Measurements from ENCODE around the gene HDLBP.

Gene HDLBP

DNA sequence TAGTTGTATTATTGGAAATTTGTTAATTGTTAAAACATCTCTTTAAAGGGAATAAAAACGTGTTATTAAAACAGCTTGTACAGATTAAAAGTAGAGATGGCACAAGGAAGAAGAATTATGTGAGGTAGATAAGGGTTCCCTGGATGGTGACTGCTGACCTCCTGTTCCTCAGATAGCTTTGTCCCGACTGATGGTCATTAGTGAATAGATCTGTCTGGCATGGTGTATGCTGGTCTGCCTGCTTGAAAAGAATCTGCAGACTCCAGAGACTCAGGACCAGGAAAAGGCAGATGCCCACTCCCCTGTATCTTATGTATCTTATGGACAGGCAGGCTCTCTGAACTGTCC is 35.0 kb upstream of the HDLBP start:
- no peak for DNase-seq (ENCODE audit: low read depth in 2 of 2)
- H3K4me3 ChIP-seq (replicated peaks in 1 of 2; ENCODE audit: low read depth in 2 of 2, low read length in 2 of 2): no peak overlapping the region
- TF ChIP-seq, protein P1, sequence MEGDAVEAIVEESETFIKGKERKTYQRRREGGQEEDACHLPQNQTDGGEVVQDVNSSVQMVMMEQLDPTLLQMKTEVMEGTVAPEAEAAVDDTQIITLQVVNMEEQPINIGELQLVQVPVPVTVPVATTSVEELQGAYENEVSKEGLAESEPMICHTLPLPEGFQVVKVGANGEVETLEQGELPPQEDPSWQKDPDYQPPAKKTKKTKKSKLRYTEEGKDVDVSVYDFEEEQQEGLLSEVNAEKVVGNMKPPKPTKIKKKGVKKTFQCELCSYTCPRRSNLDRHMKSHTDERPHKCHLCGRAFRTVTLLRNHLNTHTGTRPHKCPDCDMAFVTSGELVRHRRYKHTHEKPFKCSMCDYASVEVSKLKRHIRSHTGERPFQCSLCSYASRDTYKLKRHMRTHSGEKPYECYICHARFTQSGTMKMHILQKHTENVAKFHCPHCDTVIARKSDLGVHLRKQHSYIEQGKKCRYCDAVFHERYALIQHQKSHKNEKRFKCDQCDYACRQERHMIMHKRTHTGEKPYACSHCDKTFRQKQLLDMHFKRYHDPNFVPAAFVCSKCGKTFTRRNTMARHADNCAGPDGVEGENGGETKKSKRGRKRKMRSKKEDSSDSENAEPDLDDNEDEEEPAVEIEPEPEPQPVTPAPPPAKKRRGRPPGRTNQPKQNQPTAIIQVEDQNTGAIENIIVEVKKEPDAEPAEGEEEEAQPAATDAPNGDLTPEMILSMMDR (IDR thresholded peaks at IDR 0.05; ENCODE audit: low read depth, low read length): no peak

DNA sequence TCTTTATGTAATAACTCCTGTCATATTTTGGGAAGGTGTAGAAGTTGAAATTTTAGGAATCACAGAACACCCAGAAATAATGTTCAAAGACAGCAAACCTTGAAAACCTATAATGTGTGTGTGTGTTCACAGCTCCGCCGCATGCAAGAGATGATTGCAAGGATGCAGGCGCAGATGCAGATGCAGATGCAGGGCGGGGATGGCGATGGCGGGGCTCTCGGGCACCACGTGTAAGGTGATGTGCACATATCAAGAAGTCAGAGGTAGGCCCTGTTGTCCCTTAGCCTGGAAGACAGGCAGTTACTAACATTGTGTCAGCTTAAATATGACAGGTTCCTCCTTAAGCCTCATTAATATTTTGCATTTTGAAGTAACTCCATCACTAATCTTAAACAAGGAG is 34.5 kb upstream of the HDLBP start:
- TF ChIP-seq, protein P1 (IDR thresholded peaks at IDR 0.05; ENCODE audit: low read depth, low read length): no peak

DNA sequence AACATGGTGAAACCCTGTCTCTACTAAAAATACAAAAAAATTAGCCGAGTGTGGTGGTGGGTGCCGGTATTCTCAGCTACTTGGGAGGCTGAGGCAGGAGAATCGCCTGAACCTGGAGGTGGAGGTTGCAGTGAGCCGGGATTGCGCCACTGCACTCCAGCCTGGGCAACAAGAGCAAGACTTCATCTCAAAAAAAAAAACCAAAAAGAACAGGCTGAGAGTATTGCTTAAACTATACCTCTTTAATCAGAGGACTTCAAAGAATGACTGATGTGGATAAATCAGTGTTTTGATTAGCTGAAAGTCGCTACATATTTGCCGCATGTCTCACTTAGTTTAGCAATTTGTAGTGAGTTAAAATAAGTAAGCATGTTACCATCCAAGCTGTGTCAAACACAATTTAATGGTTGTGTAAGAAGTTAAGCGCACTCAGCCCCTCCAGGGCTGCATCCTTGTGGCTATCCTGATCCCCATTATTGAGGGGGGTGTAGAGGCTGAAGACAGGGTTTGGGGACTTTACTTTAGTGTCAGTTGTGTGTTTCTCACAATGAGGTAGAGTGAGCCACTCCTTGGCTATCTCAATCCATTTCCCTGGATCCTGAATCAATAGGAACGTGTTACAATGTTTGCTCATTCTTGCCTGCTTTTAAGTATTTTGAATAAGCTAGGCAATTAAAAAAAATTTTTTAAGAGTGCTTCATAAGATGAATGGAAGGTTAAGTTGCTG is 29.6 kb upstream of the HDLBP start:
- no peak overlapping the region for H3K4me3 ChIP-seq (replicated peaks in 1 of 2; ENCODE audit: low read depth in 2 of 2, low read length in 2 of 2)
- TF ChIP-seq, protein P1 (IDR thresholded peaks at IDR 0.05; ENCODE audit: low read depth, low read length): no peak
- peak in 1 of 2 donors; percentile 38 for DNase-seq (ENCODE audit: low read depth in 2 of 2)

More for the DNA sequence above, 34.5 kb upstream of the HDLBP start:
- no peak for DNase-seq (ENCODE audit: low read depth in 2 of 2)
- no peak overlapping the region for H3K4me3 ChIP-seq (replicated peaks in 1 of 2; ENCODE audit: low read depth in 2 of 2, low read length in 2 of 2)

DNA sequence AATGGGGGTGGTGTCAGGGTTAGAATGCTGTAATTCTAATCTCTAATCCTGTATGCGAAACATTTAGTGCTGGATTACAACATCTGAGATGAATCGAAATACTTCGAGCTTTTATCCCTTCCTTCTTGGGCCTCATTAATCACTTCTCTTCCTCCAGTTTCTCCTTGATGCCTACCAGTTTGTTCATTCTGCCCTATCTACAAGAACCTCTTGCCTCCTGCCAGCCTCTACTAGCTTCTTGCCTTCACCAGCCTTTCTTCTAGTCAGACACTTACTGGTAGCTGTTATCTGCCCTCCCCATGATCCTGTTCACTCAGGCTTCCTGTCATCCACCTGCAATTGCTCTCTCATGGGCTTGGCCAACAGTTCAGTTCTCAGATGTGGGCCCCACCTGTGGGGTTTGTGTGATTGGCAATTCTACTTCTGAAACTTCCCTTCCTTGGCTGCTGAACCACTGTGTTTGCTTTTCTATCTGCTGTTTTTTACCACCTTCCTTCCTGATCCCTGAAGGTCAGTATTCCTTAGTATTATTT is 25.2 kb upstream of the HDLBP start:
- TF ChIP-seq, protein P1 (IDR thresholded peaks at IDR 0.05; ENCODE audit: low read depth, low read length): no peak
- no peak overlapping the region for H3K4me3 ChIP-seq (replicated peaks in 1 of 2; ENCODE audit: low read depth in 2 of 2, low read length in 2 of 2)
- no peak for DNase-seq (ENCODE audit: low read depth in 2 of 2)

DNA sequence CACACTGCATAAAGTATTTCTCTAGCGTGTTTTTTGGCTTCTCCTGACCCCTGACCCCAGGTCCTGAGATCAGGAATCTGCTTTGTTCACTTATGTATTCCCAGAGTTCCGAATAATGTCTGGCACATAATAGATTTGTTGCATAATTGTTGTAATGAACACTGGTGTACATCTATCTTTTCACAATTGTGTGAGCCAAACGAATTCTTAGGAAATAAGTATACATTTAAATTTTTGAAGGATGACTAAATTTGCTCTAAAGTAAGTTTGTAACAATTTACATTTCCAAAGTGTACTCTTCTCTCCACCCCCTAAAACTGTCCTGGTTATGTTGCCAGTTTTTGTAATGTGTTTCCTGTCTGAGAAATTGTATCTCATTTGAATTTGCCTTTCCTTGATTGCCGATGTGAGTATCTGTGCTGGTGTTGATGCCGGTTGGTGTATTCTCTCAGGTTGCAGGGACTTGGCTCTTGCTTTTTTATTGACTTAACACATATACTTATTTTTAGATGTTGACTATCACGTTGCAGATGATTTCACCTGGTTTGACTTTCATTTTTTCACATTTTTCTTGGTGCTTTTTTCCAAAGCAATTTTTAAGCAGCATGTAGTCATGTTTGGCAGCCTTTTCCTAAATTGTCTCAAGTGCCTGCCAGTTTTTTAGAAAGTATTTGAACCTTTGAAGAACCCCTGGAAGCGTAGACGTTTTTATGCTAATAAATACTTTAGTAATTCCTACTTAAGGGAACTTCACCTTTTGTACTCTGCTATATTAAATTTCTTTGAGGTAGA is 24.6 kb upstream of the HDLBP start:
- H3K4me3 ChIP-seq (replicated peaks in 1 of 2; ENCODE audit: low read depth in 2 of 2, low read length in 2 of 2): no peak overlapping the region
- DNase-seq (ENCODE audit: low read depth in 2 of 2): peak in 1 of 2 donors; percentile 32
- TF ChIP-seq, protein P1 (IDR thresholded peaks at IDR 0.05; ENCODE audit: low read depth, low read length): no peak

DNA sequence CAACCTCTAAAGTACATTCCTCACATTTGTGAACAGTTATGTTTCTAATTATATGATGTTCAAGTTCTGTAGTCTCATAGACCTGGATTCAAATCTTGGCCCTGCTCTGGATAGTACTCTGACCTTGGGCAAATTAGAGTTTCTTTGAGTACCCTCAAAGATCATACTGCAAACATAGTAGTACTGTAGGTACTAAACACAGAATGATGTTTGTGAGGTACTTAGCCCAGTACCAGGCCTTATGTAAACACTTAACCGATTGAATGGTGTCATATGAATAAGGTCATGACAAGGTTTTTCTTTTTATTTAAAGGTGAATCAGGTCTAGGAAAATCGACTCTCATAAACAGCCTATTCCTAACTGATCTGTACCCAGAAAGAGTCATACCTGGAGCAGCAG is 19.3 kb upstream of the HDLBP start:
- H3K4me3 ChIP-seq (replicated peaks in 1 of 2; ENCODE audit: low read depth in 2 of 2, low read length in 2 of 2): no peak overlapping the region
- no peak for DNase-seq (ENCODE audit: low read depth in 2 of 2)
- TF ChIP-seq, protein P1 (IDR thresholded peaks at IDR 0.05; ENCODE audit: low read depth, low read length): no peak
